Measurements from ENCODE around the gene CATSPER3.

CATSPER3 gene

GRCh38 chr5:135048930-135049329, 81.2 kb downstream of the CATSPER3 start:
- TF ChIP-seq POLR2AphosphoS5 (IDR thresholded peaks at IDR 0.05; ENCODE audit: borderline replicate concordance, low read depth, low read length) (no peak), FOXP2 (optimal IDR thresholded peaks at IDR 0.05; ENCODE audit: control extremely low read depth, extremely low read length, insufficient read depth) (no peak), EZH2 (IDR thresholded peaks at IDR 0.05) (no peak)
- no peak for DNase-seq (ENCODE audit: low read depth, low spot score)
- H3K9me3 ChIP-seq (ENCODE audit: low read depth, low read length): no peaks in the 10 kb centered on the region

GRCh38 chr5:135050244-135050767, 82.6 kb downstream of the CATSPER3 start:
- Histone ChIP-seq H3K9me3 (ENCODE audit: low read depth, low read length) (no peaks in the 10 kb centered on the region), H3K9ac (ENCODE audit: insufficient read length) (no peak overlapping the region), H3K27ac (no peak overlapping the region), H3K4me3 (no peak overlapping the region), H3K36me3 (ENCODE audit: insufficient read depth, low read length) (no peaks in the 10 kb centered on the region)
- DNase-seq (ENCODE audit: low read depth, low spot score): no peak
- TF ChIP-seq EZH2 (IDR thresholded peaks at IDR 0.05) (no peak), FOXP2 (optimal IDR thresholded peaks at IDR 0.05; ENCODE audit: control extremely low read depth, extremely low read length, insufficient read depth) (no peak), POLR2AphosphoS5 (IDR thresholded peaks at IDR 0.05; ENCODE audit: borderline replicate concordance, low read depth, low read length) (no peak)

More at GRCh38 chr5:135048930-135049329, 81.2 kb downstream of the CATSPER3 start:
- Histone ChIP-seq H3K4me3 (no peak overlapping the region), H3K9ac (ENCODE audit: insufficient read length) (no peak overlapping the region), H3K36me3 (ENCODE audit: insufficient read depth, low read length) (no peaks in the 10 kb centered on the region), H3K27ac (no peak overlapping the region)

GRCh38 chr5:135051399-135051798, 83.7 kb downstream of the CATSPER3 start:
- Histone ChIP-seq H3K9ac (ENCODE audit: insufficient read length) (no peak overlapping the region), H3K4me3 (no peak overlapping the region), H3K27ac (no peak overlapping the region), H3K36me3 (ENCODE audit: insufficient read depth, low read length) (no peaks in the 10 kb centered on the region), H3K9me3 (ENCODE audit: low read depth, low read length) (no peaks in the 10 kb centered on the region)
- no peak for DNase-seq (ENCODE audit: low read depth, low spot score)
- TF ChIP-seq FOXP2 (optimal IDR thresholded peaks at IDR 0.05; ENCODE audit: control extremely low read depth, extremely low read length, insufficient read depth) (no peak), POLR2AphosphoS5 (IDR thresholded peaks at IDR 0.05; ENCODE audit: borderline replicate concordance, low read depth, low read length) (no peak), EZH2 (IDR thresholded peaks at IDR 0.05) (no peak)

- Histone ChIP-seq H3K9ac (ENCODE audit: insufficient read length) (no peak overlapping the region), H3K4me3 (no peak overlapping the region), H3K36me3 (ENCODE audit: insufficient read depth, low read length) (no peaks in the 10 kb centered on the region), H3K9me3 (ENCODE audit: low read depth, low read length) (no peaks in the 10 kb centered on the region), H3K27ac (no peak overlapping the region)
- no peak for DNase-seq (ENCODE audit: low read depth, low spot score)
- TF ChIP-seq EZH2 (IDR thresholded peaks at IDR 0.05): no peak
- no peak for TF ChIP-seq POLR2AphosphoS5 (IDR thresholded peaks at IDR 0.05; ENCODE audit: borderline replicate concordance, low read depth, low read length)
- no peak for TF ChIP-seq FOXP2 (optimal IDR thresholded peaks at IDR 0.05; ENCODE audit: control extremely low read depth, extremely low read length, insufficient read depth)
Observed at GRCh38 chr5:135051872-135052271, 84.2 kb downstream of the CATSPER3 start.

GRCh38 chr5:135052511-135053145, 84.9 kb downstream of the CATSPER3 start:
- no peak for DNase-seq (ENCODE audit: low read depth, low spot score)
- no peak overlapping the region for H3K4me3 ChIP-seq
- TF ChIP-seq FOXP2 (optimal IDR thresholded peaks at IDR 0.05; ENCODE audit: control extremely low read depth, extremely low read length, insufficient read depth) (no peak), POLR2AphosphoS5 (IDR thresholded peaks at IDR 0.05; ENCODE audit: borderline replicate concordance, low read depth, low read length) (no peak), EZH2 (IDR thresholded peaks at IDR 0.05) (no peak)
- H3K36me3 ChIP-seq (ENCODE audit: insufficient read depth, low read length): no peaks in the 10 kb centered on the region
- H3K27ac ChIP-seq: no peak overlapping the region
- no peaks in the 10 kb centered on the region for H3K9me3 ChIP-seq (ENCODE audit: low read depth, low read length)
- H3K9ac ChIP-seq (ENCODE audit: insufficient read length): no peak overlapping the region

GRCh38 chr5:135053278-135053677, 85.6 kb downstream of the CATSPER3 start:
- Histone ChIP-seq H3K36me3 (ENCODE audit: insufficient read depth, low read length) (no peaks in the 10 kb centered on the region), H3K4me3 (no peak overlapping the region), H3K9me3 (ENCODE audit: low read depth, low read length) (no peaks in the 10 kb centered on the region), H3K9ac (ENCODE audit: insufficient read length) (no peak overlapping the region), H3K27ac (no peak overlapping the region)
- no peak for TF ChIP-seq EZH2 (IDR thresholded peaks at IDR 0.05)
- no peak for TF ChIP-seq FOXP2 (optimal IDR thresholded peaks at IDR 0.05; ENCODE audit: control extremely low read depth, extremely low read length, insufficient read depth)
- TF ChIP-seq POLR2AphosphoS5 (IDR thresholded peaks at IDR 0.05; ENCODE audit: borderline replicate concordance, low read depth, low read length): no peak
- DNase-seq (ENCODE audit: low read depth, low spot score): no peak

- no peak overlapping the region for H3K9ac ChIP-seq (ENCODE audit: insufficient read length)
- H3K4me3 ChIP-seq: no peak overlapping the region
- no peaks in the 10 kb centered on the region for H3K9me3 ChIP-seq (ENCODE audit: low read depth, low read length)
- TF ChIP-seq POLR2AphosphoS5 (IDR thresholded peaks at IDR 0.05; ENCODE audit: borderline replicate concordance, low read depth, low read length) (no peak), EZH2 (IDR thresholded peaks at IDR 0.05) (no peak), FOXP2 (optimal IDR thresholded peaks at IDR 0.05; ENCODE audit: control extremely low read depth, extremely low read length, insufficient read depth) (no peak)
- no peak for DNase-seq (ENCODE audit: low read depth, low spot score)
- H3K36me3 ChIP-seq (ENCODE audit: insufficient read depth, low read length): no peaks in the 10 kb centered on the region
- no peak overlapping the region for H3K27ac ChIP-seq
Observed at GRCh38 chr5:135053989-135054388, 86.3 kb downstream of the CATSPER3 start.

GRCh38 chr5:135054546-135054945, 86.8 kb downstream of the CATSPER3 start:
- Histone ChIP-seq H3K36me3 (ENCODE audit: insufficient read depth, low read length) (no peaks in the 10 kb centered on the region), H3K4me3 (no peak overlapping the region), H3K27ac (no peak overlapping the region), H3K9ac (ENCODE audit: insufficient read length) (no peak overlapping the region), H3K9me3 (ENCODE audit: low read depth, low read length) (no peaks in the 10 kb centered on the region)
- TF ChIP-seq POLR2AphosphoS5 (IDR thresholded peaks at IDR 0.05; ENCODE audit: borderline replicate concordance, low read depth, low read length): no peak
- TF ChIP-seq FOXP2 (optimal IDR thresholded peaks at IDR 0.05; ENCODE audit: control extremely low read depth, extremely low read length, insufficient read depth): no peak
- TF ChIP-seq EZH2 (IDR thresholded peaks at IDR 0.05): no peak
- no peak for DNase-seq (ENCODE audit: low read depth, low spot score)
